IPS DF 19.7 (cell line): ENCODE measurements around the gene UFC1.
A peak's percentile ranks its signal among the peaks of the same experiment; 100 is the strongest.

Experiments
- DNase-seq: peaks from one replicate; pipeline ENCODE4 v3.0.0-alpha.2; 2013; ENCODE audit warnings: low read depth, low spot score

UFC1 gene

GRCh38 chr1:161133220-161133740, 20.5 kb upstream of the UFC1 start:
- DNase-seq: no peak

- DNase-seq: no peak
Measured at GRCh38 chr1:161137881-161138280, 15.9 kb upstream of the UFC1 start.

GRCh38 chr1:161138431-161138830, 15.3 kb upstream of the UFC1 start:
- no peak for DNase-seq

GRCh38 chr1:161139766-161140165, 14.0 kb upstream of the UFC1 start:
- no peak for DNase-seq

- DNase-seq: no peak
Measured at GRCh38 chr1:161140755-161141400, 12.9 kb upstream of the UFC1 start.

- no peak for DNase-seq
Measured at GRCh38 chr1:161145832-161146231, 7.9 kb upstream of the UFC1 start.

- no peak for DNase-seq
Measured at GRCh38 chr1:161153176-161153575, 602 bp upstream of the UFC1 start.

GRCh38 chr1:161157867-161158266, 4.1 kb downstream of the UFC1 start:
- DNase-seq: no peak

- DNase-seq: no peak
Measured at GRCh38 chr1:161158316-161159010, 4.7 kb downstream of the UFC1 start.

- DNase-seq: no peak
Measured at GRCh38 chr1:161159087-161159912, 5.5 kb downstream of the UFC1 start, which contains the start of gene USP21. USP21 (plus strand) TSS chr1:161159500; CDS start chr1:161160641, 1,141 bp downstream.

GRCh38 chr1:161159913-161160243, 6.1 kb downstream of the UFC1 start:
- DNase-seq: no peak

- DNase-seq: no peak
Measured at GRCh38 chr1:161160671-161161145, 6.9 kb downstream of the UFC1 start.

GRCh38 chr1:161161652-161162051, 7.9 kb downstream of the UFC1 start:
- DNase-seq: no peak

- DNase-seq: no peak
Measured at GRCh38 chr1:161162052-161162451, 8.3 kb downstream of the UFC1 start.

GRCh38 chr1:161162806-161163205, 9.0 kb downstream of the UFC1 start:
- DNase-seq: no peak

- no peak for DNase-seq
Measured at GRCh38 chr1:161163793-161164192, 10.0 kb downstream of the UFC1 start.

- DNase-seq: no peak
Measured at GRCh38 chr1:161164901-161165610, 11.3 kb downstream of the UFC1 start.

GRCh38 chr1:161165742-161166668, 12.2 kb downstream of the UFC1 start, which contains the start of gene PPOX:
PPOX (plus strand) TSS chr1:161166426; CDS start chr1:161166848, 422 bp downstream.
- DNase-seq: peak; percentile 95

GRCh38 chr1:161166669-161167548, 13.1 kb downstream of the UFC1 start:
- no peak for DNase-seq
